Femur (tissue), 1 donor: Measurements from ENCODE around the gene L3HYPDH.

ENCODE experiments used
- DNase-seq: peaks from one replicate; pipeline ENCODE4 v3.0.0-alpha.2; 2017

Gene L3HYPDH

DNA sequence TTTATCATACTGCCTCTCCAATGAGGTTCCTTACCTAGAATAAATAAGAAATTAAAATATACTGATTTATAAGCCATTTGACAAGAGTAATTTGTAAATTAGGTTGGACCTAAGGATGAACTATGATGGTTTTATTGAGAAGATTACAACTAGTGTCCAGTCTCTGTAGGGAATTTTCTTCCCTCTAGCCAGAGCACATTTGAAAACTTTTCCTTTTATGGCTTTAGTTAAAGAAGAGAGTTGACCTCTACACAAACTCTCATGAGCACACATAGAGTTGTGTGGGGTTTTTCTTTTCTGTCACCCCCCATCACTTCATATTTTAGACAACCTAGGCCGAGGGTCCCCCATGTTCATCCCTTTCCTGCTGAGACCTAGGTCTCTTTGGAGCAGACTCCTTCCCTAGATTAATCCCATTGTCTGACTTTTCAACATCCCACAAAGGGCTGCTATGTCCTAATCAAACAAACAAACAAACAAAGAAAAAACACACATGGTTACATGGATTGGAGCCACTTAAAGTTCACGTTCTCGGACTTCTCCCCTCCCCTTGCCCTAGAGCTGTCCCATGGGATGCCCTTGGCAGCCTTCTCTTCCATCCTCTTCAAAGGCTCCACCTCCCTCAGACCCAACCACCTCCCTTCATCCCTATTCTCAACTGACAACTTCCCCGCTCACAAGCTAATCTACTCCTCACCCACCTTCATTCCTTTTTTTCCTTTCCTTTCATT, 59.7 kb downstream of the L3HYPDH start:
- DNase-seq, result peak; percentile 55
